ENCODE data around the gene IFIT3. TPM values are rescaled to one million over a fixed set of nuclear protein-coding genes. Genes with fewer than 3 reads are reported as not detected.

IFIT3 gene
- total and polyA plus RNA-seq, 2 donors from 2014 or later = 14.7 to 20.1 TPM

GRCh38 chr10:89308266-89308665 lies 19.5 kb upstream of the IFIT3 start:
- Histone ChIP-seq H3K4me1 (ENCODE audit: control insufficient read depth in 2 of 3, insufficient read depth in 2 of 3, low read depth in 1 of 3, low read length in 3 of 3) (peaks cover 0 to 8% (median 8%) of the 10 kb centered on the region in 3 donors), H3K9me3 (ENCODE audit: control insufficient read depth in 2 of 3, insufficient read depth in 1 of 3, low read length in 3 of 3) (no peaks in the 10 kb centered on the region), H3K4me3 (ENCODE audit: low read length in 3 of 3) (no peak overlapping the region), H3K27me3 (ENCODE audit: control insufficient read depth, insufficient read depth, low read length) (no peaks in the 10 kb centered on the region), H3K27ac (ENCODE audit: low read depth in 2 of 2, low read length in 2 of 2) (no peak overlapping the region), H3K9ac (ENCODE audit: low read length in 3 of 3) (no peak overlapping the region), H3K36me3 (ENCODE audit: control insufficient read depth in 2 of 3, insufficient read depth in 3 of 3, low read length in 3 of 3) (peaks cover 0 to 12% (median 11%) of the 10 kb centered on the region in 3 donors)
- FAIRE-seq (no peak), DNase-seq (no peak)
- TF ChIP-seq CTCF (IDR thresholded peaks at IDR 0.05; ENCODE audit: borderline replicate concordance, extremely low read depth, insufficient read depth) = no peak
- intact Hi-C loops (cut with DNase I) = no loop called here

GRCh38 chr10:89308736-89309135 lies 19.1 kb upstream of the IFIT3 start:
- Histone ChIP-seq H3K9ac (ENCODE audit: low read length in 3 of 3) (no peak overlapping the region), H3K9me3 (ENCODE audit: control insufficient read depth in 2 of 3, insufficient read depth in 1 of 3, low read length in 3 of 3) (no peaks in the 10 kb centered on the region), H3K27me3 (ENCODE audit: control insufficient read depth, insufficient read depth, low read length) (no peaks in the 10 kb centered on the region), H3K36me3 (ENCODE audit: control insufficient read depth in 2 of 3, insufficient read depth in 3 of 3, low read length in 3 of 3) (peaks cover 0 to 12% (median 11%) of the 10 kb centered on the region in 3 donors), H3K27ac (ENCODE audit: low read depth in 2 of 2, low read length in 2 of 2) (no peak overlapping the region), H3K4me1 (ENCODE audit: control insufficient read depth in 2 of 3, insufficient read depth in 2 of 3, low read depth in 1 of 3, low read length in 3 of 3) (peaks cover 0 to 7% (median 6%) of the 10 kb centered on the region in 3 donors), H3K4me3 (ENCODE audit: low read length in 3 of 3) (no peak overlapping the region)
- intact Hi-C loops (cut with DNase I) = no loop called here
- no peak for TF ChIP-seq CTCF (IDR thresholded peaks at IDR 0.05; ENCODE audit: borderline replicate concordance, extremely low read depth, insufficient read depth)
- FAIRE-seq = no peak
- no peak for DNase-seq

- intact Hi-C loops (cut with DNase I) = no loop called here
- Histone ChIP-seq H3K9ac (ENCODE audit: low read length in 3 of 3) (no peak overlapping the region), H3K27ac (ENCODE audit: low read depth in 2 of 2, low read length in 2 of 2) (no peak overlapping the region), H3K27me3 (ENCODE audit: control insufficient read depth, insufficient read depth, low read length) (no peaks in the 10 kb centered on the region), H3K4me1 (ENCODE audit: control insufficient read depth in 2 of 3, insufficient read depth in 2 of 3, low read depth in 1 of 3, low read length in 3 of 3) (peaks cover 0 to under 1% (median under 1%) of the 10 kb centered on the region in 3 donors), H3K9me3 (ENCODE audit: control insufficient read depth in 2 of 3, insufficient read depth in 1 of 3, low read length in 3 of 3) (no peaks in the 10 kb centered on the region), H3K4me3 (ENCODE audit: low read length in 3 of 3) (no peak overlapping the region), H3K36me3 (ENCODE audit: control insufficient read depth in 2 of 3, insufficient read depth in 3 of 3, low read length in 3 of 3) (peaks cover 0 to 12% (median 11%) of the 10 kb centered on the region in 3 donors)
- no peak for DNase-seq
- no peak for FAIRE-seq
- no peak for TF ChIP-seq CTCF (IDR thresholded peaks at IDR 0.05; ENCODE audit: borderline replicate concordance, extremely low read depth, insufficient read depth)
Measured at GRCh38 chr10:89309156-89310055, 18.4 kb upstream of the IFIT3 start.

Measured in kidney (tissue), 14 donors.